HG03565 (cell line): Measurements from ENCODE around the gene MAP3K7.

Experiments
- ATAC-seq: cut with Tn5 transposase; IDR thresholded peaks from one replicate; pipeline ENCODE4 v1.9.1; 2021; ENCODE audit warnings: mild to moderate bottlenecking, moderate library complexity; ENCODE audit not compliant: unreplicated experiment

Gene MAP3K7

GRCh38 chr6:90485635-90486277 lies 101.1 kb downstream of the MAP3K7 start:
- ATAC-seq, result no peak

DNA sequence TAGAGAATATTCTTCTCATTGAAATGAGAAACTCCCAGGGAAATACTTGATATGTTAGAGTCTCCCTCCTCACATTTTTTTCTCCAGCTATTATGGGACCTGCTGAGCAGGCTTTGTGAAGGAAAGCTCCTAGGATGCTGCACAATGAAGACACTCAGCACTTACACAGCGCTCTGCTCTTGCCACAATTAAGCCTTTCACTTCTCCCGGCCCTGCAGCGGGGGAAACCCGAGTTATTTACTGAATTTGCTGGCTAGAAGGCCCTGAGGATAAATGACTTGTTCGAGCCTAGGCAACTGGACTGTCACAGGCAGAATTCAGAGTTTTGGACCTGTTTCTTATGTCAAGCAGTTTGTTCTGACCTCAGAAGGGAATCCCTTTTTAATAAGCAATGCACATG lies 102.0 kb downstream of the MAP3K7 start:
- ATAC-seq, result no peak

GRCh38 chr6:90484385-90484784 lies 102.5 kb downstream of the MAP3K7 start:
- no peak for ATAC-seq

DNA sequence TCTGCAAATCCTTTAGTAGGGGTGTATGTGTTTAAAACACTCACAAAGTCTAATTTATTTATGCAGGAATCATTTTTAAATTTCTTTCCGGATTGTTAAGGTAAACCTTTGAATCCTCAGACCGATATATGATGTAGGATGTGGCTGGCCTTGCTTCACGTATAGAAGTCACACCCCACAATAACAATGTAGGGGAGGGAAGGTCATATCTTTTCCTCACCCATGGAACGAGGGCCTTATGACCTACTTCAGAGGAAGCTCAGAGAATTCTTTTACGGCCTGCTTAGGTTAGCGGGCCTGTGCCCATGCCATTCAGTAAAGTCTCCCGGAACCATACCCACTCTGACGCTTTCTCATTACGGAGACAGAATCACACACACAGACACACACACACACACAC lies 102.9 kb downstream of the MAP3K7 start:
- no peak for ATAC-seq

DNA sequence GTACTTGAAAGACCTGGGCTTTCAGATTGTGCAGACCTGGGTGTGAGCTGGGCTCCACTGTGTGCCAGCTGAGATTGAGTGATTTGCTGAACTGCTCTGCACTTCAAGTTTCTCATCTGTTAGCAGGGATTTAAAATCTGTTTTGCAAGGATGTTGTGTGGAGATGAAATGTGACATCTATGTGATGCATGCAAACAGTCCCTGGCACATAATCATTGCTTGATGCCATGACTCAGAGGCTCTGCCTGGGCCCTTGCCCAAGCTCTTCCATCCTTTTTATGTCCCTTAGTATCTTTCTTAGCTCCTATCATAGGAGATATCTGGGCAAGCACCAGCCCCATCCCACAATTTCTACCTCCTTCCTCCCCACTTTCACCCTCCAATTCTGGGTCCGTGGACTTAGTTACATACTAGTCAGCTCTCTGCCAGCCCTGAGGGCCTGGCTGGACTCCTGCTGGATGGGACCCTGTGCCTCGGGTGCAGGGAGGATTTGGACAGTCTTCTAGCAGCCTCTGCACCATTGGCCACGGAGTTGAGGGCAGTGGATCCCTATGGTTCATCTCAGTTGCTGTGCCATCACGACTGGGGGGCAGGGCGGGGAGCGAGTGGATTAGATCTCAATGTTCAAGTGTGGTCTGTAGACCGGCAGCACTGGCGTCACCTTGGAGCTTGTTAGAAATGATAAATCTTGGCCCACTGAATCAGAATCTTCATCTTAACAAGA lies 103.6 kb downstream of the MAP3K7 start:
- ATAC-seq, result no peak

DNA sequence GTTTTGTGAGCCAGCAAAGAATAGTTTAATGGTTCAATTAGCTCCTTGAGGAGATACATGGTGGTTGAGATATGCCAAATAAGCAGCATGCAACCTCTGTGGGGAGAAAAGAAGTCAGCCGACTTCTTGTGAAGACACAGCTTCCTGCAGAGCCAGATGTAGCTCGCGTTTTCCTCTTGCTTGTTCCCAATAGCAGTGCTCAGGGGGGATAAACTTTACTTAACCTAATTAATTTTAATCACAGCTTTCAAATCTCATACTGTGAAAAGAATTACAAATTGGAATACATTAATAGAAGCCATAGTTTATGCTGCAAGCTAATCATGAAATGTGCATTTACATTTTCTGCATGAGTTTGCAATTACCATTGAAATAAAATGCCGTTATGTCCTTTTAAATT lies 106.2 kb downstream of the MAP3K7 start:
- ATAC-seq, result no peak

DNA sequence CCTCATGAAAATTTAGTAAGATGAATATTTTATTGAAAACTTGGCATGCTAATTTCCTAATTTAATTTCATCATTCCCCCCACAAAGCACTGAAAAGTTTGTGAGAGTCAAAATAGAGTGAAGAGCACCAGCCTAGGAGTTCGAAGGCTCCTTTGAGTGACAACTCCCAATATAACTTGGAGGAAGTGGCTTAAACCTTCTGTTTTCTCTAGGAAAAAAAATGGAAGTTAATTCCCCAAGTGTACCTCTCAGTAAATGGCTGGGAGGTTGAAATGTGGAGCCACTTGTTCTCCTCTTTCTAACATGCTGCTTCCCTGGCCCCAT lies 107.3 kb downstream of the MAP3K7 start:
- no peak for ATAC-seq

DNA sequence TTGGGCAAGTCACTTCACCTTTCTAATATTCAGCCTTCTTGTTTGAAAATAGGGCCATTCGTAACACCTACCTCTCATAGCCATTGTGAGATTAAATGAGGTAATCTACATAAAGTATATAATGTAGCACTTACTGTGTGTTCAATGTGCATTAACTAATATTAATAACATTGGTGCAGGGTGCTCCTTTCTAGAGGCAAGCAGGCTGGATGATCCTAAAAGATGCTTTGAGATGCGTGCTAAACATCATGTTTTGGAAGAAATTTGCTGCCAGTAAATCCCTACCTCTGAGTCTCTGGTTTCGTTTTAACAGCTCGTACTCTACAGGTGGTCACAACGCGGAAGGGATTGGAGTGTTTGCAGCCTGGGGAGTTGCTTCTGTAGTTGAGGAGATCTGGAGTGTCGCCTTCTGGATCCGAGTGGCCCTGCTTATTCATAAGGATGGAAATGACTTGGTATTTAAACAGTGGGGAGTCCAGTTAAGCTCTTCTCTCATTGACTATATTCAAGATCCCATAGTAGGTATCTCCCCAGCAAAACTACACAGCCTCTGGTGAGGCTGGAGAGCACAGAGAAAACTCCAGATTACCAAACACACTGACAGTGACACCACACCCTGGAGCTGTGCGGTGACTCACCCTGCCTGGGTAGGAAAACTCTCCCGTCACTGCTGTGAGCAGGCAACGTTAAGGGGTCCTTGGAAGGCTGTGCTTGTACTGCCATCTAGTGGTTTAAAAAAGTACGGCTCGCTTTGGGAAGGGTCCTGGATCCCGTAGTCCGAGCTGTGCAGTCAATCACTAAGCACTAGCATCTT lies 107.9 kb downstream of the MAP3K7 start:
- ATAC-seq, result peak; percentile 85

- ATAC-seq, result no peak
Observed at GRCh38 chr6:90478278-90478677, 108.6 kb downstream of the MAP3K7 start.

GRCh38 chr6:90477366-90477765 lies 109.5 kb downstream of the MAP3K7 start:
- no peak for ATAC-seq

GRCh38 chr6:90472716-90473115 lies 114.2 kb downstream of the MAP3K7 start:
- ATAC-seq, result no peak

GRCh38 chr6:90471263-90471662 lies 115.6 kb downstream of the MAP3K7 start:
- ATAC-seq, result no peak

- ATAC-seq, result no peak
Observed at GRCh38 chr6:90469906-90470305, 117.0 kb downstream of the MAP3K7 start.

DNA sequence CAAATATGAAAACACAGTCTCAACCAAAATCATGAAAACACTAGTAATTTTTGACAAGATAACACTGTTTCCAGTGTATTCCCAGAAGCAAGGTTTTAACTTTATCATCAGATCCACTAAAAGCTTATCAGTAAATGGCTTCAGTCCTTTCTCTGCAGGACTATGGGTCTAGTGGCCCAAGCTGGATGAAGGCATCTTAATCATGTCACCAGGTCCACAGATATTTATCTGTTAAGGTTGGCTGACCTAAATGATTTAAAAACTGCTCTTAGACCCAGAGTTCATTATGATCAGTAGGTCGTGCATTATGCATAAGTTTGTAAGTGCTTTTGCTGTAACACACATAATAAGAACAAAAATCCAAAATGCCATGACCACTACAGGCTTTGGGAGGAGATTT lies 118.0 kb downstream of the MAP3K7 start:
- no peak for ATAC-seq

- ATAC-seq, result no peak
Observed at GRCh38 chr6:90468080-90468479, 118.8 kb downstream of the MAP3K7 start.

DNA sequence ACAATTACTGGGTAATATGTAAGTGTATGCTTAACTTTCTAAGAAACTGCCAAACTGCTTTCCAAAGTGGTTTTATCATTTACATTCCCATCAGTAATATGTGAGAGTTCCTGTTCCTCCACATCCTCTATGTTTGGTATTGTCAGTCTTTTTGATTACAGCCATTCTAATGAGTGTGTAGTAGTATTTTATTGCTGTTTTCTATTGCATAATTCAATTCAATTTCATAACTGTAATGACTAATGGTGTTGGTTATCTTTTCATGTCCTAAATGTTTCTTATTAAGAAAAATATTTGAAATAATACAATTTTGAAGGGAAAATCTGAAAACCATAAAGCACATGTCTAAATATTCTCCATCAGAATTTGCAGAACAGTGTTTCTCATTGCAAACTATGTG lies 119.3 kb downstream of the MAP3K7 start:
- ATAC-seq, result no peak

GRCh38 chr6:90466154-90466940 lies 120.5 kb downstream of the MAP3K7 start:
- ATAC-seq, result peak; percentile 77

DNA sequence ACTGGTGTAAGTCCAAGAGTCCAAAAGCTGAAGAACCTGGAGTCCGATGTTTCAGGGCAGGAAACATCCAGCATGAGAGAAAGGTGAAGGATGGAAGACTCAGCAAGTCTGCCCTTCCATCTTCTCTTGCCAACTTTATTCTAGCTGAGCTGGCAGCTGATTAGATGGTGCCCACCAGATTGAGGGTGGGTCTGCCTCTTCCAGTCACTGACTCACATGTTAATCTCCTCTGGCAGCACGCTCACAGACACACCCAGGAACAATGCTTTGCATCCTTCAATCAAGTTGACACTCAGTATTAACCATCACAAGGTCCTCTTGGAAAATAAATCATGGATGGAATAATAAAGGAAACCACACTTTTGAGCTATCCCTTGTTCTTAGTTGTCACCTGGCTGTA lies 121.2 kb downstream of the MAP3K7 start:
- ATAC-seq, result no peak

GRCh38 chr6:90464507-90464906 lies 122.4 kb downstream of the MAP3K7 start:
- ATAC-seq, result no peak

GRCh38 chr6:90463874-90464273 lies 123.0 kb downstream of the MAP3K7 start:
- ATAC-seq, result no peak
